Stimulated activated CD4-positive, alpha-beta T cell treated with anti-CD3 and anti-CD28 coated beads, Interleukin-12 subunit alpha, Interleukin-12 subunit beta, amount 100 ng/mL, for 48 hours (primary cell): Measurements from ENCODE around the gene WDR46.
A peak's percentile ranks its signal among the peaks of the same experiment; 100 is the strongest.
"Not testable (repeated sequence)": the region's sequence is repeated elsewhere in the genome, so short reads cannot be mapped to it uniquely, and the experiment has no call there.

Source experiments
- DNase-seq, 3 donors: peaks; one replicate each; pipeline ENCODE4 v3.0.0-alpha.2; 2020; ENCODE audit warnings: low read depth in 2 of 3, low spot score in 1 of 3

WDR46 gene

DNA sequence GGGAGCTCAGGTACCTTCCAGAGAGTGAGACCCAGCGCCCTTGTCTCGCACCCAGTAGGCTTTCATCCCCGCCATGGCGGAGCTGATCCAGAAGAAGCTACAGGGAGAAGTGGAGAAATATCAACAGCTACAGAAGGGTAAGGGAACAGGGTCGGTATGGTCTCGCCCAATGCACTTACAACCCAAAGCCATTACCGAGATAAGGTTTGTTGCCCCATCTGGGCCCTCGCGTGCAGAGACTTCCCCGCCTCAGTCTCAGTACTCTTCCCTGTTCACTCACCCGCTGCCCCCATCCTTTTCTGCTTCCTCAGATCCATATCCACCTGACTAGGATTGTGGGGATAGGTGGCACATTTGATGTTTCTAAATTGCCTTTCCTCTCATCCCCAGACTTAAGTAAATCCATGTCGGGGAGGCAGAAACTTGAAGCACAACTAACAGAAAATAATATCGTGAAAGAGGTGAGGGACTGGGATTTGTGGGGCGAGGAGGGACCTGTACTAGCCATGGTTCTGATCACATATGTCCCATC, 811 bp upstream of the WDR46 start:
- DNase-seq, result no peak

- DNase-seq, result no peak
These were observed 708 bp downstream of the WDR46 start for GRCh38 chr6:33288141-33288920.

DNA sequence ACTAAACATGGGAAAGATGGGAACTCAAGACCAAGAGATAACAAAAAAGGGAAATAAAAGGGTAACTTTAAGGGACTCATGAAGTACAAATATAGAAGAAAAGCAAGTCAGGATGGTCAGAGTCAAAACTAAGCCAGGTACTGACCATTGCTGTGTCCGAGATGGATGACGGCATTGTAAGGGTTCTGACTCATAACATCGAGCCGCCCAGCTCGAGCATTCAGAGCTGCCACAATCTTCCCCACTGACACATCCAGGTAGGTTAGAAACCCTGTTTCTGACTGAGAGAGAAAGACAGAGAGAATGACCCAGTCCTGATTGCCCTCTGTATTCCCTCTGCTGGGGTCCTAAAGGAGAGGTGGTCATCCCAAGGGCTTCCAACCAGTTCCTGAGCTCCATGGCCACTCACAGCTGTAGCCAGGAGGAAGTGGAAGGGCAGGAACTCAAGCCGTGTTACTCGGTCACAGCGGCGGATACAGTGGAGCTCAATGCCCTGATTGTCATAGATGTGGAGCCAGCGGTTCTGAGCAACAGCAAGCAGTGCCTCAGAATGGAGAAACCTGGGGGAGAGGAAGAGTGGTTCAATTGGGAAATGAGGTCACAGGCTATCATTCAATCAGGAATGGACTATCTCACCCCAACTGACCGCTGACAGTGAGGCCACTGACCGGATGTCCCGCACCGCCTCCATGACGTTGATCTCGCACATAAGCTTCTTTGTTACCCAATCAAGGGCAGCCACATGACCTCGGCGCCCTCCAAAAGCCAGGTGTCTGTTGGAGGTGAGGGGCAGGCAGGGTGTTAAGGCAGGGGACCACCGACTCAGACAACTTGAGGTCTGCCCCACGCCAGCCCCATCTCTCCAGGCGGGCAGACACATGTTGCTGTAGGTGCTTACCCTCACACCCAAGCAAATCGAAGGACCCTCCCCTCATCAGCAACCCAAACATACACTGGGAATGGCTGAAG, 1.8 kb downstream of the WDR46 start:
- no peak for DNase-seq

- not testable (repeated sequence) for DNase-seq
These were observed 3.8 kb downstream of the WDR46 start for GRCh38 chr6:33285214-33285613.

GRCh38 chr6:33280539-33280938, 8.5 kb downstream of the WDR46 start:
- no peak for DNase-seq

GRCh38 chr6:33279971-33280511, 9.0 kb downstream of the WDR46 start:
- DNase-seq, result no peak

GRCh38 chr6:33279257-33279695, 9.8 kb downstream of the WDR46 start:
- no peak for DNase-seq

GRCh38 chr6:33278810-33279209, 10.2 kb downstream of the WDR46 start:
- DNase-seq, result no peak

DNA sequence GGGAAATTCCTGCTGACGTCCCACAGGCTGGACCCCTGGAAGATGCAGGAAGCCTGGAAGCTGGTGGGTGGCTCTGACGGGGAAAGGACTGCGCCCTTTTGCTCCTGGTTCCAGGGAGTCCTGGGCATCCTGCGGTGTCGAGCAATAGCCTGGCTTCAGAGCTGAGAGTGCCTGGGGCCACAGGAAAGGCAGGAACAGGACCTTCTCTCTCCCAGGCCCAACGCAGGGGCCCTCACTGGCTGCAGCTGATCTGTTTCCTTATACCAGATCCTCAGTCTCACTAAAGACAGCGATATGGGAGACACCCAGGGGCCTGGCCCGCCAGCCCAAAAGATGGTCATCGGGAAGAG, 10.7 kb downstream of the WDR46 start:
- DNase-seq, result no peak

DNA sequence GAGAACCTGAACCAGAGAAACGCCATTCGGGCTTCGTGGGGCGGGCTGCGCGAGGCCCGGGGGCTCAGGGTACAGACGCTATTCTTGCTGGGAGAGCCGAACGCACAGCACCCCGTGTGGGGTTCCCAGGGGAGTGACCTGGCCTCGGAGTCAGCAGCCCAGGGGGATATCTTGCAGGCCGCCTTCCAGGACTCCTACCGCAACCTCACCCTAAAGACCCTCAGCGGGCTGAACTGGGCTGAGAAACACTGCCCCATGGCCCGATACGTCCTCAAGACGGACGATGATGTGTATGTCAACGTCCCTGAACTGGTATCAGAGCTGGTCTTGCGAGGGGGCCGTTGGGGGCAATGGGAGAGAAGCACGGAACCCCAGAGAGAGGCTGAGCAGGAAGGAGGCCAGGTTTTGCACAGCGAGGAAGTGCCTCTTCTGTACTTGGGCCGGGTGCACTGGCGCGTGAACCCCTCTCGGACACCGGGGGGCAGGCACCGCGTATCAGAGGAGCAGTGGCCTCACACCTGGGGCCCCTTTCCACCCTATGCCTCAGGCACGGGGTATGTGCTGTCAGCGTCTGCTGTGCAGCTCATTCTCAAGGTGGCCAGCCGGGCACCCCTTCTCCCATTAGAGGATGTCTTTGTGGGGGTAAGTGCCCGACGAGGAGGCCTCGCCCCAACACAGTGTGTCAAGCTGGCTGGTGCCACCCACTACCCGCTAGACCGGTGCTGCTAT, 11.2 kb downstream of the WDR46 start:
- no peak for DNase-seq

DNA sequence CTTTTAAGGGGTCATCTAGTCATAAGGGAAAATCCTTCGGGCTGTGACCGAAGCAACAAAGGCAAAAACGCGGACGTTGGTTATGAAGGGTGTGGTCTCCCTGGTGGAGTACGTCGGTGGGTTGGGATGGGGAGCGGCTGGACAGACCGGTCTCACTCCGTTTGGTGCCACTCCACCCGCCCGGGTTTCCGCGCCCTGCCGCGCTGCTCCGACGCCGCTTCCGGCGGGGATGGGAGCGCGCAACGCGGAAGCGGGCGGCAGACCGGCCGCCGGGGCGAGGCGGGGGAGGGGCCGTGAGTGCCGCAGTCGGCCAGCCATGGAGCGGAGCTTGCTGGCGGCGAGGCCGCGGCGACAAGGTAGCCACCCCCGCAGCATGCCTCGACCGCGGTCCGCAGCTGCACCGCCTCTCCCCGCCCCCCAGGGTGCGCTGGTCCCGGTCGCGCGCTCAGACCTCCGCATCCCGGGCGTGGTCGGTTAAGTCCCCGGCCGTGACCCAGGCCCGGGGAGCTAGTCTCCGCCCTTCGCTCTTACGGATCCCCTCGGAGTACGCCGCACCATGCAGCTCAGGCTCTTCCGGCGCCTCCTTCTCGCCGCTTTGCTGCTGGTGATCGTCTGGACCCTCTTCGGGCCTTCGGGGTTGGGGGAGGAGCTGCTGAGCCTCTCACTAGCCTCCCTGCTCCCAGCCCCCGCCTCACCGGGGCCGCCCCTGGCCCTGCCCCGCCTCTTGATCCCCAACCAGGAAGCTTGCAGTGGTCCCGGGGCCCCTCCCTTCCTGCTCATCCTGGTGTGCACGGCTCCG, 12.0 kb downstream of the WDR46 start, which contains the start of gene B3GALT4:
Gene B3GALT4, plus strand, starts transcription at position 260 of the 799 bp plus-strand sequence. Its CDS starts 297 bp downstream, at position 557.
- DNase-seq, result peak; percentile 69 to 78 (median 69)

- no peak for DNase-seq
These were observed 12.5 kb downstream of the WDR46 start for GRCh38 chr6:33276581-33276863.

GRCh38 chr6:33275795-33276580, 13.1 kb downstream of the WDR46 start:
- not testable (repeated sequence) for DNase-seq

GRCh38 chr6:33273924-33274902, 14.8 kb downstream of the WDR46 start:
- no peak for DNase-seq

GRCh38 chr6:33273129-33273923, 15.7 kb downstream of the WDR46 start:
- no peak for DNase-seq

DNA sequence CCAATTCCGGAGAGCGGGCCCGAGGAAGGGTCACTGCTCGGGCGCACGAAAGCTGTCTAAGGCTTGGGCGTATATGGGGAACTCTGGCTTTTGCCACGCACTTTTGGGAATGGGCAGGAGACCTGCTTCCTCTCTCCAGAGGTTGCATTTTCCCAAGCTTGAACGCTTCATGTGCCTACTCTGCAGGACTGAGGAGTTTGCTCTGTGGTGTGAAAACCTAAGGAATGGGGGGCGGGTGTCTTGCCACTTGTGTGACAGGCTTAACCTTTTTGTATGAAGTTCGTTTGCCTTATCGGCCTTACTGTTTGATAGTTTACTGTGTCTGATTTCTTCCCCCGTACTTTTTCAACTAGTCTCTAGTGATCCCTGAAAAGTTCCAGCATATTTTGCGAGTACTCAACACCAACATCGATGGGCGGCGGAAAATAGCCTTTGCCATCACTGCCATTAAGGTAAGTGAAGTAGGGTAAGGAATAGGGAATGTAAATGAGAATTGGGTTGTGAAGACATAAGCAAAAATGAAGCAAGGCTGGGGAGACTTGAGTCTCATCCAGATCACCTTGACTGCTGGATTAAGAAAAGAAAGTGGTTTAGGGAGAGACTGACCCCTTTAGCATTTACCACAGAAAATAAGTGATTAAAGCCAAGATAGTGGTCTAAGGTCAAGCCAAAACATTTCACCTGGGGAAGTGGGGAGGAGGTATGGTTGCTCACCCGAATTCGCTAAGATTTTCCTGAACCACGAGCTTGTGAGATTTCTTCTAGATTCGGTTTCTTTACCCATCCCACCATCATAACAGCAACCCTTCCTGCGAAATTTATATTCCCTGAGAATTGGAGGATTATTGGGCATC, 16.5 kb downstream of the WDR46 start:
- no peak for DNase-seq
